ENCODE results near the gene CAMK2D.
A peak's percentile ranks its signal among the peaks of the same experiment; 100 is the strongest.

The CAMK2D gene

GRCh38 chr4:113537203-113537602 is 224.3 kb downstream of the CAMK2D start:
- DNase-seq (ENCODE audit: low spot score): no peak
- no peak for TF ChIP-seq CTCF (IDR thresholded peaks at IDR 0.05; ENCODE audit: poor library complexity, severe bottlenecking)
- no peaks in the 10 kb centered on the region for H3K27me3 ChIP-seq (ENCODE audit: insufficient read depth, poor library complexity, severe bottlenecking)
- no peak for ATAC-seq (ENCODE audit: low read depth)
- no peak overlapping the region for H3K4me3 ChIP-seq (ENCODE audit: severe bottlenecking)
- H3K27ac ChIP-seq (ENCODE audit: poor library complexity, severe bottlenecking): no peak overlapping the region
- H3K4me1 ChIP-seq (ENCODE audit: insufficient read depth, poor library complexity, severe bottlenecking): no peaks in the 10 kb centered on the region
- no peaks in the 10 kb centered on the region for H3K36me3 ChIP-seq (ENCODE audit: low read depth)
- H3K9me3 ChIP-seq (ENCODE audit: severe bottlenecking): no peaks in the 10 kb centered on the region

- no peaks in the 10 kb centered on the region for H3K27me3 ChIP-seq (ENCODE audit: insufficient read depth, poor library complexity, severe bottlenecking)
- H3K4me1 ChIP-seq (ENCODE audit: insufficient read depth, poor library complexity, severe bottlenecking): peaks cover 8% of the 10 kb centered on the region
- no peak overlapping the region for H3K27ac ChIP-seq (ENCODE audit: poor library complexity, severe bottlenecking)
- H3K9me3 ChIP-seq (ENCODE audit: severe bottlenecking): no peaks in the 10 kb centered on the region
- no peak for TF ChIP-seq CTCF (IDR thresholded peaks at IDR 0.05; ENCODE audit: poor library complexity, severe bottlenecking)
- DNase-seq (ENCODE audit: low spot score) (no peak), ATAC-seq (ENCODE audit: low read depth) (0 out of 3 replicates have a peak, but pooled peaks have one; percentile 21)
- 0 out of 2 replicates have a peak, but pooled peaks cover 8% of the 10 kb centered on the region for H3K36me3 ChIP-seq (ENCODE audit: low read depth)
- no peak overlapping the region for H3K4me3 ChIP-seq (ENCODE audit: severe bottlenecking)
These were observed 226.8 kb downstream of the CAMK2D start for GRCh38 chr4:113534711-113535110.

GRCh38 chr4:113531572-113531971 is 230.0 kb downstream of the CAMK2D start:
- H3K27ac ChIP-seq (ENCODE audit: poor library complexity, severe bottlenecking): no peak overlapping the region
- DNase-seq (ENCODE audit: low spot score): no peak
- H3K4me3 ChIP-seq (ENCODE audit: severe bottlenecking): no peak overlapping the region
- ATAC-seq (ENCODE audit: low read depth): peak; percentile 90
- no peaks in the 10 kb centered on the region for H3K27me3 ChIP-seq (ENCODE audit: insufficient read depth, poor library complexity, severe bottlenecking)
- H3K4me1 ChIP-seq (ENCODE audit: insufficient read depth, poor library complexity, severe bottlenecking): peaks cover 8% of the 10 kb centered on the region
- 0 out of 2 replicates have a peak, but pooled peaks cover 8% of the 10 kb centered on the region for H3K36me3 ChIP-seq (ENCODE audit: low read depth)
- H3K9me3 ChIP-seq (ENCODE audit: severe bottlenecking): no peaks in the 10 kb centered on the region
- no peak for TF ChIP-seq CTCF (IDR thresholded peaks at IDR 0.05; ENCODE audit: poor library complexity, severe bottlenecking)

GRCh38 chr4:113528395-113528794 is 233.1 kb downstream of the CAMK2D start:
- no peak for TF ChIP-seq CTCF (IDR thresholded peaks at IDR 0.05; ENCODE audit: poor library complexity, severe bottlenecking)
- H3K9me3 ChIP-seq (ENCODE audit: severe bottlenecking): no peaks in the 10 kb centered on the region
- 0 out of 2 replicates have a peak, but pooled peaks cover 8% of the 10 kb centered on the region for H3K36me3 ChIP-seq (ENCODE audit: low read depth)
- H3K27me3 ChIP-seq (ENCODE audit: insufficient read depth, poor library complexity, severe bottlenecking): no peaks in the 10 kb centered on the region
- H3K4me1 ChIP-seq (ENCODE audit: insufficient read depth, poor library complexity, severe bottlenecking): peaks cover 8% of the 10 kb centered on the region
- H3K27ac ChIP-seq (ENCODE audit: poor library complexity, severe bottlenecking): no peak overlapping the region
- DNase-seq (ENCODE audit: low spot score) (no peak), ATAC-seq (ENCODE audit: low read depth) (no peak)
- H3K4me3 ChIP-seq (ENCODE audit: severe bottlenecking): no peak overlapping the region

- TF ChIP-seq CTCF (IDR thresholded peaks at IDR 0.05; ENCODE audit: poor library complexity, severe bottlenecking): no peak
- Histone ChIP-seq H3K4me1 (ENCODE audit: insufficient read depth, poor library complexity, severe bottlenecking) (no peaks in the 10 kb centered on the region), H3K9me3 (ENCODE audit: severe bottlenecking) (no peaks in the 10 kb centered on the region), H3K36me3 (ENCODE audit: low read depth) (0 out of 2 replicates have a peak, but pooled peaks cover 5% of the 10 kb centered on the region), H3K4me3 (ENCODE audit: severe bottlenecking) (no peak overlapping the region), H3K27ac (ENCODE audit: poor library complexity, severe bottlenecking) (no peak overlapping the region), H3K27me3 (ENCODE audit: insufficient read depth, poor library complexity, severe bottlenecking) (no peaks in the 10 kb centered on the region)
- ATAC-seq (ENCODE audit: low read depth) (no peak), DNase-seq (ENCODE audit: low spot score) (no peak)
These were observed 236.0 kb downstream of the CAMK2D start for GRCh38 chr4:113525521-113525920.

Measured in RWPE2 (cell line).